Measurements from ENCODE around the gene RNPEP. TPM values are rescaled to one million over a fixed set of nuclear protein-coding genes. Genes with fewer than 3 reads are reported as not detected.
"Not testable (repeated sequence)": the region's sequence is repeated elsewhere in the genome, so short reads cannot be mapped to it uniquely, and the experiment has no call there.

RNPEP gene
- total RNA-seq, 1 donor from 2014 or later = 17.4 TPM

DNA sequence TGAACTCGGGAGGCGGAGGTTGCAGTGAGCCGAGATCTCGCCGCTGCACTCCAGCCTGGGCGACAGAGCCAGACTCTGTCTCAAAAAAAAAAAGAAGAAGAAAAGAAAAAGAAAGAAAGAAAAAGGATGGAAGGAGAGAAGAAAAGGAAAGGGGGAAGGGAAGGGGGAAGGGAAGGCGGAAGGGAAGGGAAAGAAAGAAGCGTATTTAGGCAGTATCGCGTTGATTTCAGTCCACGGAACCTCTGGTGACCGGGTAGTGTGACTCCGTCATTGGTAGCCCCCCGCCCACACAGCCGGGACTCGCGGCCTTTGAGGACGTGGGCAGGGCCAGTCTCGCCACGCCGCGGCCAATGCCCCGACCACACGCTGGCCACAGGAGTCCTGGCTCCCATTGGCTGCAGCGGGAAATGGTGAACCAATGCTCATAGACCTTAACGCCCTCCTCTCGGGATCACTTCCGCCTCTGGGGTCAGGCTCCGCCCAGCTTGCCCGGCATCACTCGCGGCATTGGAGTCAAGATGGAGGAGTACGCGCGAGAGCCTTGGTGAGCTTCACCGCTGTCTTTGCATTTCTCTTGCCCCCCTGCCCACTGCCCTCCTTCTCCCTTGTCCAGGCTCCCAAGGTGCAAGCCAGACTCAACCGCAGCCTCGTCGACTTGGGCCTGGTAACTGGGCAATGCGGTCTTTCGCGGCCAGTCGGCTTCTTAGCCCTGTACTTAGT, 27.3 kb upstream of the RNPEP start, which contains the start of gene TIMM17A:
Gene TIMM17A, plus strand, starts transcription at position 495 of the 720 bp plus-strand sequence. Its CDS starts 24 bp downstream, at position 519.
- DNase-seq (ENCODE audit: low spot score) = peak; percentile 99
- intact Hi-C loops (cut with DNase I) = loop anchor here (5.0 kb wide), 1 partner anchor 128 kb away; the partner anchor contains the start of gene IPO9

DNA sequence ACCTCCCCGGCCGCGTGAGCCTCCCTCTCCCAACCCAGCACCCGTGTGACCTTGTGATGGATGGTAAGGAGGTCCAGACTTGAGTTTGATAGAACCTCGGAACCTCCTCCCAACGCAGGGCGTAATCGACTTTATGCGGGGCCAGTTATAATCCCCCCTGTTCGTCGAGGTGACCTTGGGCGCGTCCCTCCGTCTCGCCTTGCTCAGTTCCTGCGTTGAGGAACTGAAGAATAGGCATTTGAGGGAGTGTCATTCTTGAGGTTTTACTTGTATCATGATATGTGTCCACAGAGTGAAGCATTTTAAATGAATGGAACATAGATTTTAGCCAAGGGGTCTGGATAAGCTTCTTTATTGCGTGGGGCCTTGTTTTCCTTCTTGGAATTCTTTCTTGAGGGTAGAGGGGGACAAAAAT, 26.7 kb upstream of the RNPEP start:
- DNase-seq (ENCODE audit: low spot score) = no peak
- intact Hi-C loops (cut with DNase I) = loop anchor here (5.0 kb wide), 1 partner anchor 128 kb away; the partner anchor contains the start of gene IPO9

GRCh38 chr1:201958348-201958747, 24.1 kb upstream of the RNPEP start:
- DNase-seq (ENCODE audit: low spot score) = no peak
- intact Hi-C loops (cut with DNase I) = loop anchor here (5.0 kb wide), 1 partner anchor 131 kb away; the partner anchor contains the start of gene IPO9

DNA sequence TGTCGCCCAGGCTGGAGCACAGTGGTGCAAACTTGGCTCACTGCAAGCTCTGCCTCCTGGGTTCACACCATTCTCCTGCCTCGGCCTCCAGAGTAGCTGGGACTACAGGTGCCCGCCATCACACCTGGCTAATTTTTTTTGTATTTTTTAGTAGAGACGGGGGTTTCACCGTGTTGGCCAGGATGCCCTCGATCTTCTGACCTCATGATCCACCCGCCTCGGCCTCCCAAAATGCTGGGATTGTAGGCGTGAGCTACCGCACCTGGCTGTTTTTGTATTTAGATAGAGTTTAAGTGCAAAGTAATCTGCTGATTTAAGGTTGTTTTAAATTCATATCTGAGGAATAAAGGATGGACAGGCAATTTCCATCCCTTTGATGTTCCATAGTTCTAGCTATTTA, 20.1 kb upstream of the RNPEP start:
- DNase-seq (ENCODE audit: low spot score); intact Hi-C loops (cut with DNase I): not testable (repeated sequence)

GRCh38 chr1:201964261-201964660, 18.2 kb upstream of the RNPEP start:
- intact Hi-C loops (cut with DNase I) = no loop called here
- DNase-seq (ENCODE audit: low spot score) = no peak

GRCh38 chr1:201966171-201966570, 16.3 kb upstream of the RNPEP start:
- intact Hi-C loops (cut with DNase I) = no loop called here
- no peak for DNase-seq (ENCODE audit: low spot score)

GRCh38 chr1:201968202-201968925, 14.1 kb upstream of the RNPEP start:
- DNase-seq (ENCODE audit: low spot score) = no peak
- intact Hi-C loops (cut with DNase I) = no loop called here

DNA sequence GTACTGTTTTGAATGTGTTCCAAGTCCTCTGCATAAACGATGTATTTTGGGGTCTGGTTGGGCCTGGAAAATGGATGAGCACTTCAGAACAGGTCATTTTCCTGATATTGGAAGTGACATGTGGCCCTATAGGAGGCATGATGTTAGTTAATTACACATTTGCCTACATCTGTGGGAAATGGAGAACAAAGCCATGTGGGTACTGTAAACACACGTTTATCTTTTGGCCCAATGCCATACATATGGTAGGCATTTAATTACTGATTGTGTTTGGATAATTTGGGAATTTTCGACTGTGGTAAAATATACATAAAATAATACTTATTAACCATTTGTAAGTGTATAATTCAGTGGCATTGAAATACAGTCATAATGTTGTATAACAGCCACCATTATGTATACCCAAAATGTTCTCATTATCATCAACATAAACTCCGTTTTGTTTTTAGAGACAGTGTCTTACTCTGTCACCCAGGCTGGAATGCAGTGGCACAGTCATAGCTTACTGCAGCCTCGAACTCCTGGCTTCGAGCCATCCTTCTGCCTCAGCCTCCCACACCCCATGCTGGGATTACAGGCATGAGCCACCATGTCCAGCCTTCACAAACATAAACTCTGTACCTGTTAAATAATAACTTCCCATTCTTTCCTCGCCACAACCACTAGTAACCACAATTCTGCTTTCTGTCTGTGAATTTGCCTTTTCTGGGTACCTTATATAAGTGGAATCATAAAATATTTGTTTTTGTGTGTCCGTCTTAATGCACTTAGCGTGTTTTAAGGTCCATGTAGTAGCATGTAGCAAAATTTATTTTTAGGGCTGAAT, 11.9 kb upstream of the RNPEP start:
- intact Hi-C loops (cut with DNase I) = loop anchor here (5.0 kb wide), 1 partner anchor 143 kb away; the partner anchor contains the start of gene IPO9
- DNase-seq (ENCODE audit: low spot score) = no peak

DNA sequence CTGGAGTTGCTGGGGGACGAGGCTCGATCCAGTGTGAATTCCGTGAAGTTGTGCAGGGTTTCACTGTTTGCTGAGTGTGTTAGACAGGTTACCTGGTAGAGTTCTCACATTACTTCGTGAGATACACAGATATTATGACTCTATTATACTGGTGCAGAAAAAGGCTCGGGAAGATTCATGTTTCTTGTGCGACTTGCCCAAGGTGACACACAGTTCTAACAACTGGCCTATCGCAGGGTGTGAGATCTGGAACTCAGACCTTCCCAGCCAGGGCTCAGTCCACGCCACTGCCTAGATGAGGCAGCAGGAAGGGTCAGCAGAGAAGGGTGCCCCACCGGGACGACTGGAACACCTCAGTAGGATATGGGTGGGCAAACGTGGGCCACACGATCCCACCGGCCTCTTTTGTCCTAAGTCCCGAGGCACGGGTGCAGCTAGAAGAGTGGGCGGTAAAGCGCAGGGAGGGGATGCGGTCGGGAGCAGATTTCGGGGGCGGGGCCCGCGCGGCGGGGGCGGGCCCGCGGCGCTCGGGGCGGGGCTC, 296 bp upstream of the RNPEP start:
- DNase-seq (ENCODE audit: low spot score) = peak; percentile 91
- intact Hi-C loops (cut with DNase I) = no loop called here

GRCh38 chr1:201983380-201983805, 945 bp downstream of the RNPEP start:
- no peak for DNase-seq (ENCODE audit: low spot score)
- intact Hi-C loops (cut with DNase I) = no loop called here

- intact Hi-C loops (cut with DNase I) = no loop called here
- no peak for DNase-seq (ENCODE audit: low spot score)
These were observed 2.0 kb downstream of the RNPEP start for GRCh38 chr1:201984446-201984845.

DNA sequence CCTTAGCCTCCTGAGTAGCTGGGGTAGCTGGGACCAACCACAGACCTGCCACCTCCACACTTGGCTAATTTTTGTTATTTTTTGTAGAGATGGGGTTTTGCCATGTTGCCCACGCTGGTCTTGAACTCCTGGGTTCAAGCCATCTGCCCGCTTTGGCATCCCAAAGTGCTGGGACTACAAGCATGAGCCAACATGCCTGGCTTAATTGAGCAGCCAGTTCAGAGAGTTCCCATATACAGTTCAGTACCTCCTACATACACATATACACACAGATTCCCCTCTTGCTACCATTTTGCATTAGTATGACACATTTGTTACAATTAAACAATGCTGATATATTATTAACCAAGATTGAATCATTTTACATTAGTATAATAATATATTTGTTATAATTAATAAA, 2.9 kb downstream of the RNPEP start:
- intact Hi-C loops (cut with DNase I) = no loop called here
- DNase-seq (ENCODE audit: low spot score) = no peak

- DNase-seq (ENCODE audit: low spot score) = peak; percentile 38
- intact Hi-C loops (cut with DNase I) = no loop called here
These were observed 6.2 kb downstream of the RNPEP start for GRCh38 chr1:201988601-201989000.

- DNase-seq (ENCODE audit: low spot score) = peak; percentile 54
- intact Hi-C loops (cut with DNase I) = no loop called here
These were observed 7.1 kb downstream of the RNPEP start for GRCh38 chr1:201989354-201990128.

DNA sequence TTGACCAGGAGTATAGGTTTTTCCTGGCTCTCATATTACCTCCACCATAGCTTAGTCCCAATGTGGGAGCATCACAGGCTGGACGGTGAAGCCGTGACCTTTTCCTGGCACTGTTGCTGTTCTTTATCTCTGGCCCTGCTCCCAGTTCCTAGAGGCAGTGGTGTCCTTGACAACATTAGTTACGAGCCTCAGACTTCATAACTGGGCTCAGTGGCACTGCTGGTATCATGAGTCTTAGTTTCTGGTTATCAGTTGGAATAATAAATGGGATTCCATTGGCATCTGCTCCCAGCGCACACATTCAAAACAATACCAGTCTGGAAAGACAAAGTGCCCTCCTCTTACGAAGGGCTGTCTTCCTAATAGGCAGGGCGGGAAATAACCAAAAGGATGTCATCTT, 8.0 kb downstream of the RNPEP start:
- intact Hi-C loops (cut with DNase I) = no loop called here
- DNase-seq (ENCODE audit: low spot score) = peak; percentile 80

DNA sequence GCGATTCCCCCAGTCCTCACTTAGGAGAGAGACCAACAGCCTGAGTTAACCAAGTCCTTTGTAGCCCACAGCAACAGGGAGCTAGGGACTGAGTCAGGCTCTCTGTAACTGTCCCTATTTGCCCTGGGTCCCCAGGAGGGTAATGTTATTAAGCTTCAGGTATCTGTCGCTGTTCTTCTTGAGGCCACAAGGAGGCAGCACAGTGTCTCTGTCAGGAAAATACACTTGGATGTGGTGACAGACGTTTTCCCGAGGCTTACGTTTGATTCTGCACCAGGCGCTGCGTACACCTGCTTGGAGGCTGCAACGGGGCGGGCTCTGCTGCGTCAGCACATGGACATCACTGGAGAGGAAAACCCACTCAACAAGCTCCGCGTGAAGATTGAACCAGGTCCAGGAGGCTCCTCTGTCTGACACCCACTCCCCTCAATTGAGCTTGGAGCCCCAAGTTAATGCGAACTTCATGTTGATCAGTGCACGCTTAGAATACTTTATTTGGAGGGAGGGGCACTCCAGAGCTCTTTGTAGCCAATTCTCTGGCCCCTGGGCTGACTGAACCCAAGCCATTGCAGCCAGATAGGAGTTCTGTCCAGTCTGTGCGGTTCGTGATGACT, 17.3 kb downstream of the RNPEP start:
- intact Hi-C loops (cut with DNase I) = no loop called here
- DNase-seq (ENCODE audit: low spot score) = no peak

DNA sequence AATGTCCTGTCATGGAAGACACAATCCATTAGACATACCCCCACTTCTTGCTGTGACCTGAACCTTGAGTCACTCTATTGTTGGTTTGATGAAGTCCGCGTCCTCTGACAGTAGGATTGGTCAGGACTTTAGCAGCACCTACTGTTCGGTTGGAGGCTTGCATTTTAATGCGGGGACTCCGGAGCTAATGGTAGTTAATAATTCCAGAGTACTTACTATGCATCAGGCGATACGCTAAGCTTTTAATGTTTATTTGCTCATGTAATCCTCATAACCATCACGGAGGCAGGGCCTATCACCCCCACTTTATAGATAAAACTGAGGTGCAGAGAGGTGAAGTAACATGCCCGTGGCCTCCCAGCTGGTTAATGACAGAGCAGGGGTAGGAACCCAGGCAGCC, 20.1 kb downstream of the RNPEP start:
- DNase-seq (ENCODE audit: low spot score) = no peak
- intact Hi-C loops (cut with DNase I) = no loop called here

- intact Hi-C loops (cut with DNase I) = loop anchor here (5.0 kb wide), 1 partner anchor 133 kb away; no protein-coding TSS in a partner anchor
- no peak for DNase-seq (ENCODE audit: low spot score)
These were observed 22.3 kb downstream of the RNPEP start for GRCh38 chr1:202004711-202005110.

Data from cardiac septum (tissue), 1 donor.